GM12872 (cell line): ENCODE data around the gene SNX1.
A peak's percentile ranks its signal among the peaks of the same experiment; 100 is the strongest.

Source experiments
- TF ChIP-seq, protein P1 (sequence below): IDR thresholded peaks from 3 replicates; pipeline ENCODE4 v1.5.1; 2011; ENCODE audit warnings: low read depth, mild to moderate bottlenecking, low read length, moderate library complexity; ENCODE audit not compliant: insufficient read depth

The SNX1 gene

DNA sequence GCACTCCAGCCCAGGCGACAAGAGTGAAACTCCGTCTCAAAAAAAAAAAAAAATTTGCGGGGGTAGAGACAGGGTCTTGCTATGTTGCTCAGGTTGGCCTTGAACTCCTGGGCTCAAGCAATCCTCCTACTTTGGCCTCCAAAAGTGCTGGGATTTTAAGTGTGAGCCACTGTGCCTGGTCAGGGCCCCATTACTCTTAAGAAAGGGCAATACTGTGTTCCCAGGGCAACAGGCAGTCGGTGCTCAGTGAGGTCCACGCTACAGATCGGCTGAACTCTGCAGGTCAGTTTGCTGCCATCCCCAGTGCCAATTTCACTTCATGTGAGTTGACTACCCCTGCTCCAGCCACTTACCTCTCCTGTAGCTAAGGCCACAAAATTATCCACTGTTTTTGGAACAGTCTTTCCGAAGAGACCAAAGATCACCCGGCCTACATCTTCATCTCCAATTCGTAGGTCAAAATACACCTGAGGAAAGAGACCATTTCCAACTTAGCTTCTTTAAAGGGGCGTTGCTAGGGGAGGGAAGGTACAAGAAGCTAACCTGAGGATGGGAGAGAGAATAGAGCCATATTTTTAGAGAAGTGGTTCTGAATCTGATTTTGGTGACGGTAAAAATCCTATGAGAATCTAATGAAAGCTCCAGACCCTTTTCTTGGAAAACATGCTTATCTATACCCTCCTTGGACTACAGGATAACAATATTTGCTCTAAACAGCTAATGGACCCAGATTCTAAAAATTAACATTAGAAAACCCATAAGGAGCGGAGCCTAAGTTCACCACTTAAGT is 66.1 kb downstream of the SNX1 start:
- TF ChIP-seq, protein P1, sequence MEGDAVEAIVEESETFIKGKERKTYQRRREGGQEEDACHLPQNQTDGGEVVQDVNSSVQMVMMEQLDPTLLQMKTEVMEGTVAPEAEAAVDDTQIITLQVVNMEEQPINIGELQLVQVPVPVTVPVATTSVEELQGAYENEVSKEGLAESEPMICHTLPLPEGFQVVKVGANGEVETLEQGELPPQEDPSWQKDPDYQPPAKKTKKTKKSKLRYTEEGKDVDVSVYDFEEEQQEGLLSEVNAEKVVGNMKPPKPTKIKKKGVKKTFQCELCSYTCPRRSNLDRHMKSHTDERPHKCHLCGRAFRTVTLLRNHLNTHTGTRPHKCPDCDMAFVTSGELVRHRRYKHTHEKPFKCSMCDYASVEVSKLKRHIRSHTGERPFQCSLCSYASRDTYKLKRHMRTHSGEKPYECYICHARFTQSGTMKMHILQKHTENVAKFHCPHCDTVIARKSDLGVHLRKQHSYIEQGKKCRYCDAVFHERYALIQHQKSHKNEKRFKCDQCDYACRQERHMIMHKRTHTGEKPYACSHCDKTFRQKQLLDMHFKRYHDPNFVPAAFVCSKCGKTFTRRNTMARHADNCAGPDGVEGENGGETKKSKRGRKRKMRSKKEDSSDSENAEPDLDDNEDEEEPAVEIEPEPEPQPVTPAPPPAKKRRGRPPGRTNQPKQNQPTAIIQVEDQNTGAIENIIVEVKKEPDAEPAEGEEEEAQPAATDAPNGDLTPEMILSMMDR, result no peak

DNA sequence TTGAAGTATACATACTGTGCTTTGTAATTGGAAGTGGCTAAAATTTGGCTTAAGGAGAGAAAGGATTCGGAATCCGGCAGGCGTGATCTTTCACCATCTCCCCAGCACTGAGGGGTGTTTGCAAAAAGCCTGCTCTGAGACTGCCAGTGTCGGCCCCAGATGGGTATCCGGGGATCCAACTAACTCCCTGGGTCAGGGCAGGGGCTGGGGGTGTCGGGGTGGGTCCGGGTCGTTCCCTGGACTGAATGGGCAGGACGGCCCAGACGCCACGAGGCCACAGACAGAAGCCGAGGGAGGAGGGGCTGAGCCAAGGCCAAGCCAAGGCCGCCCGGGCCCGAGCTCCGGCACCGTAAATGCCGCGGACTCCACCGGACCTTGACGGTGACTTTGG is 66.7 kb downstream of the SNX1 start:
- TF ChIP-seq, protein P1, result no peak

DNA sequence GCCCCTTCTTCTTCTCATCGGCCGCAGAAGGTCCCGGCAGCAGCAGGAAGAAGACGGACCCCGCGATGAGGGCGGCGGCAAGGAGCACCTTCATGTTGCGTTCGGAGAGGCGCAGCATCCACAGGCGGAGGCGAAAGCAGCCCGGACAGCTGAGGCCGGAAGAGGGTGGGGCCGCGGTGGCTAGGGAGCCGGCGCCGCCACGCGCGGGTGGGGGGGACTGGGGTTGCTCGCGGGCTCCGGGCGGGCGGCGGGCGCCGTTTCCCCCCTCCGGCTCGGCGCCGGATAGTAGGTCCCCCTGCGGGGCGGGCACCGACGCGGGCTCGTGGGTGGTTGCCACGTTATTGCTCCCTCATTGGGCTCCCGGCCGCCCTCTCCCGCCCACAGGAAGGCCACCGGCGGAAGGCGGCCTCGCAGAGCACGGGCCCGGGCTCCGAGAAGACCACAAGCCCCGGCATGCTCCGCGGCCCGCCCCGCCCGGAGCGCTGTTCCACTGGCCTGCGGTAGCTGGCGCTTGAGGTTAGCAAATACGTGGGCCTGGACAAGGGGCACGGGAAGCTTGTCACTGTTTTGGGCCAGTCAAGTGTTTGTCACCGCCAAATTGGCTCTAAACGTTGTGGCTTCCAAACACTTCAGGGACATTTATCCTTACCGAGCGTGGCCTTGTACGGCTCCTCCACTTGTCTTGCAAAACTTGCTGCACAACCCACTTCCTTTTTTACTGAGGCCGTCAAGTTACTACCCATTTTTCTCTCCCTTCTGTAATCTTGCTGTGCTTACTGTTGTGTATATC is 67.3 kb downstream of the SNX1 start, which contains the start of gene PPIB:
PPIB (minus strand) TSS at position 154 of the 790 bp plus-strand sequence; CDS start at position 118, 36 bp downstream.
- TF ChIP-seq, protein P1, result peak; percentile 62

DNA sequence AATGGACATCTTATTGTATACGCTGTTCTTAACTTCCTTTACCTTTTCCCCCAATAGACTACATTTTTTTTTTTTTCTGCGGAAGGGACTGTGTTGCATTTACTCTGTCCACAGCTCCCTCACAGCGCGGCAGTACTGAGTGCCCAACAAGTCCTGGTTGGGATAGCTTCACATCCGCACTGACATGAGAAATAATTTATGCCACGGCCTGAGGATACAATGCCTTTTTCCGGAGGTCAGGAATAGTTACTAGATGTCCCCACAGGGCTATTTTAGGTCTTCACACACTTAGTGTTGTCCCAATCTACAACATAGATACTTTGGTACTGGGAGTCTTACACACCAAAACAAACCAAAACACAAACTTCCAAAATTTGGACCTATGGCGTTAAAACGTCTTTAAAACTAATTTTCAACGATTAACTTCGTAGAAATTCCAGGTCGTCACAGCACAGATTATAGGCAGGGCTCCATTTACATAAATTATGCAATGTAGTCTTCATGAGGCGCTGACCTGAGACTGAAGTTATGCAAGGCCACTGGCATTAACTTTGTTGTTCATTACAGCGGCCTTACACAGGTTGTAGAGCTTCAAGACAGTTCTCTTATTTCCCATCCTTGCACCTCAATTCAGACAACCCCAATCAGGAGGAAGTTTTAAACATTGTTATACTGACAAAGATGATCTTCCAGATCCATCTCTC is 68.0 kb downstream of the SNX1 start:
- TF ChIP-seq, protein P1, result no peak

DNA sequence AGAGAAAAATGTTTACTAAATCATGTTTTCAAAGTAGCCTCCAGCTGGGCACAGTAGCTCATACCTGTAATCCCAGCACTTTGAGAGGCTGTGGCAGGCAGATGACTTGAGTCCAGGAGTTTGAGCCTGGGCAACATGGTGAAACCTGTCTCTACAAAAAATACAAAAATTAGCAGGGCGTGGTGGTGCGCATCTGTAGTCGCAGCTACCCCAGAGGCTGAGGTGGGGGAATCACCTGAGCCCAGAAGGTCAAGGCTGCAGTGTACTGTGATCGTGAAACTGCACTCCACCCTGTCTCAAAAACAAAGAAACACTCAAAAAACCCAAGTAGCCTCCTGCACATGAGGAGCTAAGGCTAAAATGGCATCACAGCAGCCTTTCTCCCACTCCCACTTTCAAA is 68.7 kb downstream of the SNX1 start:
- TF ChIP-seq, protein P1, result no peak

DNA sequence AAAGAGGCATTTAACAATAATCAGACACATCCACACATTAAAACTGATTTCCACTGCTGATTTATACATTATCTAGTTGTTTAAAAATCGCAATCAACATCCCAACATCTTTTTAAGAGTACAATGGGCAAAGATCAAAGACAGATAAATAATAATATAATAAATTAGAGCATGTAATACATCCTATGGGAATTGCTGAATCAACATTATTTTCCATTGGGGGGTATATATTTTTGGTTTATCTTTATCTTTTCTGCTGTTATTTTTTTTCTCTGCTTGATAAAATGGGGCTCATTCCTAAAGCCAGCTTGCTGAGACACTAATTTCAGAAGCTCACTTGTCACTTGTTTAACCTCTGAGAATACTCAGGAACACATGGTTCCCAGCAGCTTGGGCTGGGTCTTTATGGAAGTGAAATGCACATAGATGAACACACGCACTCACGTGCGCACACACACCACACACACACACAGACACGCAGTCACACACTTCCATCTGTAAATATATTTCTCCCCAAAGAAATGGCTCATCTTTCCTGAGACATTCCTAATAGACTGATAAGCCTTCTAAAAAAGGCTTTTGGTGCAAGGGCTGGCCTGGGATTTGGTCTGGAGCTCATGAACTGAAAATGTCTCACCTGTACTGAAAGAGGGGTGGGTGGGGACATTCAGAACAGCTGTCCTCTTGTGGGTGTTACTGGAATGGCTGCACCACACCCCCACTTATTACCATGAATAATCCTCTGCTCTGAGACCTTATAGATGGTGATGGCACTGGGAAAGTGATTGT is 70.5 kb downstream of the SNX1 start:
- TF ChIP-seq, protein P1, result no peak
